GM12872 (cell line): ENCODE data around the gene CAPZB.

Source experiments
- TF ChIP-seq, protein P1 (sequence below): IDR thresholded peaks from 3 replicates; pipeline ENCODE4 v1.5.1; 2011; ENCODE audit warnings: low read depth, mild to moderate bottlenecking, low read length, moderate library complexity; ENCODE audit not compliant: insufficient read depth

Gene CAPZB

DNA sequence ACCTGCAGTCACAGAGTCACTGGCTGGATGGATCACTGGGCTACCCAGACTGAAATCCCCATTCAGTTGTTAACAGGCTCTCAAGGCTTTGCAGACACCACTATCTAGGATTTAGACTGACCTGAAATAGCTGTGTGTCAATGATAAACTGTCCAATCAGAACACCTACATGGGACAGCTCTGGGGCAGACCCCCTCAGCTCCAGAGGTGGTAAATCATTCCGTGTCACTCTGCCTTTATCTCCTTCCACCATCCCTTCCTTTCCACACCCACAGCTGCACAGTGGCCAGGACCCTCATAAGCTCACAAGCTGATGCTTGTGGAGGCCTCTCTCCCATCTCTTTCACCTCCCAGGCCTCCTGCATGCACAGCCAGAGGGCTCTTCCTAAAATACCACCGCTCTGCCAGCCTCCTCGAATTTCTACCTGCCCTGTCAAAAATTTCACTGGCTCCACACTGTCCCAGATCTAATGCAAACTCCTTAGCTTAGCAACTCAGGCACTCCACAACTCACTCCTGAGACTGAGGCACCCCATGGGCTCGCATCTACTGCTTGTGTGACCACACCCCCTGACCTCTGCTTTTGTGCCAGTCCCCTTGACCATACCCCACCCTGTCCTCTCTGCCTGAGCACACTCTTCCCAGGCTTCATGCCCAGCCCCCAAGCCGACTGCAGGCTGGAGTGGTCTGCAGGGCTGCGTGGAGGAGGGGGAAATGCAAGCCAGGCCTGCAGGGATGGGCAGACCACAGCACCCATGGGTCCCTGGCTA, 5.8 kb downstream of the CAPZB start:
- TF ChIP-seq, protein P1, sequence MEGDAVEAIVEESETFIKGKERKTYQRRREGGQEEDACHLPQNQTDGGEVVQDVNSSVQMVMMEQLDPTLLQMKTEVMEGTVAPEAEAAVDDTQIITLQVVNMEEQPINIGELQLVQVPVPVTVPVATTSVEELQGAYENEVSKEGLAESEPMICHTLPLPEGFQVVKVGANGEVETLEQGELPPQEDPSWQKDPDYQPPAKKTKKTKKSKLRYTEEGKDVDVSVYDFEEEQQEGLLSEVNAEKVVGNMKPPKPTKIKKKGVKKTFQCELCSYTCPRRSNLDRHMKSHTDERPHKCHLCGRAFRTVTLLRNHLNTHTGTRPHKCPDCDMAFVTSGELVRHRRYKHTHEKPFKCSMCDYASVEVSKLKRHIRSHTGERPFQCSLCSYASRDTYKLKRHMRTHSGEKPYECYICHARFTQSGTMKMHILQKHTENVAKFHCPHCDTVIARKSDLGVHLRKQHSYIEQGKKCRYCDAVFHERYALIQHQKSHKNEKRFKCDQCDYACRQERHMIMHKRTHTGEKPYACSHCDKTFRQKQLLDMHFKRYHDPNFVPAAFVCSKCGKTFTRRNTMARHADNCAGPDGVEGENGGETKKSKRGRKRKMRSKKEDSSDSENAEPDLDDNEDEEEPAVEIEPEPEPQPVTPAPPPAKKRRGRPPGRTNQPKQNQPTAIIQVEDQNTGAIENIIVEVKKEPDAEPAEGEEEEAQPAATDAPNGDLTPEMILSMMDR, result no peak

DNA sequence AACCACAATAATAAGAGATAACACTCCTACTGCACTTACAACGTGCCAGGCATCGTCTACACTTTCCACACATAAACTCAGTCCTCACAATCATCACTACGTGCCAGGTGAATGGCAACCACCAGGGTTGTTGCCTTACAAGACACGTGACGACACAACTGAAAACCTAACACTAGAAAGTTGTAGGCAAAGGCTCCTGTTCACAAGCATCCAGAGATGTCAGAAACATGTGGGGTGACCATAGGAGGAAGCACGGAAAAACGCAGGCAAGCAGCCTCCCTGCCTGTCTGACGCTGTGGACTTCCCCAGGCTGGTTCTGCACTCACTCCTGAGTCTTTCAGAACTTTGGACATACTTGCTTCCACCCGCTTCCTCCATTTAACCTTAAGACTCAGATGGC, 7.0 kb downstream of the CAPZB start:
- TF ChIP-seq, protein P1, result no peak

- TF ChIP-seq, protein P1, result no peak
Measured at GRCh38 chr1:19477284-19478249, 7.8 kb downstream of the CAPZB start.

- TF ChIP-seq, protein P1, result no peak
Measured at GRCh38 chr1:19476450-19477190, 8.7 kb downstream of the CAPZB start.

GRCh38 chr1:19475296-19475695, 10.0 kb downstream of the CAPZB start:
- TF ChIP-seq, protein P1, result no peak

DNA sequence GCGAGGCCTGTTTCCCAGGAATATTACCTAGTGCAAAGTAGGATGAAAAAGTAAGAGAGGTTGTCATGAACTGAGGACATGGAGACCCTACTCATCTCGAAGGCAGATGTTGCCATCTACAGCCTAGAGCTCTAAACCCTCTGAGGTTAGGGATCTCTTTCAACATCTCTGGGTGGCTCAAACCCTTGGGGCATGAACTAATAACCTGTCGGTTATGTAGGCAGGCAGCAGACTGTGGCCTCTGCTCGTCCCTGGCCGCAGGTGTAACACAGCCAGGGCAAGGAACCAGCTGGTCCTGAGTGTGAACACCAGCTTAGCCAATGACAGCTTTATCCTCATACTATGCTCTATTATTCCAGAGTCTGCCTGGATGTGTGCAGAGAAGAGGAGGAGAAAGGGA, 13.2 kb downstream of the CAPZB start:
- TF ChIP-seq, protein P1, result no peak

GRCh38 chr1:19469004-19469403, 16.3 kb downstream of the CAPZB start:
- TF ChIP-seq, protein P1, result no peak
